HepG2 (cell line): ENCODE results near the gene CERS6. TPM values are rescaled to one million over a fixed set of nuclear protein-coding genes. Genes with fewer than 3 reads are reported as not detected.

Source experiments
- ATAC-seq: fragments of 200-7000 bp; cut with Tn5 transposase; 3 replicates; pipeline ENCODE4 v1.9.1; 2020; ENCODE audit warnings: mild to moderate bottlenecking, moderate library complexity
- BruUV-seq: library from RNA; stranded (reverse); fragments of 400-500 nt; replicated peaks from 2 replicates; lab custom pipeline; 2021; lab: Mats Ljungman, UMichigan
- CTCF ChIA-PET: fragments of 300-600 bp; formaldehyde crosslinking; extraction: SDS; loops from one replicate; lab custom pipeline; 2021; ENCODE audit warnings: low total read pairs, inconsistent platforms, low intra/inter-chr PET ratio; lab: Yijun Ruan, JAX
- POLR2A ChIA-PET: fragments of 350-600 bp; sonication (Branson Sonifier 250); formaldehyde crosslinking; loops from one replicate; lab custom pipeline; 2020; ENCODE audit warnings: antibody characterized with exemption, inconsistent platforms; lab: Yijun Ruan, JAX
- DNase-seq: peaks from one replicate; pipeline ENCODE4 v3.0.0-alpha.2; 2015; ENCODE audit warnings: low spot score
- FAIRE-seq: peaks from 3 replicates; lab custom pipeline; 2011; peaks lifted over from hg19 to GRCh38; lab: Jason Lieb, UNC
- H2AFZ ChIP-seq: one replicate; pipeline ENCODE4 v1.6.1; 2011; ENCODE audit warnings: low read length, inconsistent platforms
- H3K27ac ChIP-seq: fragments of 300-600 bp; 3 replicates; pipeline ENCODE4 v1.8.0; 2011; ENCODE audit warnings: mixed run types, mild to moderate bottlenecking, mixed read lengths, low read length, inconsistent platforms; ENCODE audit not compliant: insufficient read depth; ENCODE audit errors: extremely low read length
- H3K27me3 ChIP-seq, 2 experiments: fragments of 200-600 bp in 1 of 2; 2 replicates in 1 of 2; 3 replicates in 1 of 2; pipeline versions ENCODE4 v1.6.0 to v1.8.0; 2011; ENCODE audit warnings: low read length in 2 of 2, mild to moderate bottlenecking in 2 of 2, moderate library complexity in 2 of 2, inconsistent platforms in 1 of 2; ENCODE audit not compliant: insufficient read depth in 2 of 2, control insufficient read depth in 1 of 2
- H3K36me3 ChIP-seq, 2 experiments: fragments of 200-600 bp in 1 of 2; replicated peaks in 1 of 2; 2 replicates in 1 of 2; 3 replicates in 1 of 2; pipeline versions ENCODE4 v1.5.1 to v1.8.0; 2011; ENCODE audit warnings: low read length in 2 of 2, inconsistent platforms in 1 of 2; ENCODE audit not compliant: insufficient read depth in 2 of 2, control insufficient read depth in 1 of 2
- H3K4me1 ChIP-seq: 2 replicates; pipeline ENCODE4 v1.5.1; 2012; ENCODE audit warnings: low read length, inconsistent platforms; ENCODE audit not compliant: insufficient read depth
- H3K4me2 ChIP-seq: 2 replicates; pipeline ENCODE4 v1.6.0; 2011; ENCODE audit warnings: low read depth, low read length, inconsistent platforms
- H3K4me3 ChIP-seq, 3 experiments: fragments of 200-600 bp in 1 of 3; sonication (generic), shearing (Covaris generic) in 1 of 3; replicated peaks in 1 of 3; 2 replicates each; pipeline ENCODE4 v1.5.1; 2011 to 2016; ENCODE audit warnings: low read length in 3 of 3, inconsistent platforms in 2 of 3, low read depth in 2 of 3, mild to moderate bottlenecking in 2 of 3, control low read depth in 1 of 3, mixed read lengths in 1 of 3; ENCODE audit not compliant: insufficient read depth in 1 of 3
- H3K79me2 ChIP-seq: one replicate; pipeline ENCODE4 v1.6.1; 2011; ENCODE audit warnings: low read length, inconsistent platforms; ENCODE audit not compliant: insufficient read depth
- H3K9ac ChIP-seq: 2 replicates; pipeline ENCODE4 v1.6.0; 2011; ENCODE audit warnings: mild to moderate bottlenecking, low read depth, low read length, inconsistent platforms; ENCODE audit not compliant: insufficient read depth
- H3K9me3 ChIP-seq: 2 replicates; pipeline ENCODE4 v1.5.1; 2012; ENCODE audit warnings: mild to moderate bottlenecking, low read length
- H4K20me1 ChIP-seq: 2 replicates; pipeline ENCODE4 v1.6.0; 2011; ENCODE audit warnings: inconsistent platforms, mild to moderate bottlenecking, low read length, moderate library complexity; ENCODE audit not compliant: insufficient read depth
- ATF7 ChIP-seq, 2 experiments: fragments of 450-650 bp in 1 of 2; sonication (generic) in 1 of 2; formaldehyde crosslinking in 1 of 2; IDR thresholded peaks; 2 replicates each; pipeline versions ENCODE4 v1.4.0 to v1.6.1; 2016 to 2020; ENCODE audit warnings: antibody characterized with exemption in 1 of 2, mild to moderate bottlenecking in 1 of 2, missing genetic modification reagents in 1 of 2
- CEBPZ ChIP-seq: IDR thresholded peaks from 2 replicates; pipeline ENCODE4 v1.6.1; 2012; ENCODE audit warnings: low read length, improper control_type of control experiment
- MED8 ChIP-seq: sonication (generic); formaldehyde crosslinking; IDR thresholded peaks from 2 replicates; pipeline ENCODE4 v1.8.1; 2023; ENCODE audit warnings: mild to moderate bottlenecking, missing genetic modification reagents; ENCODE audit not compliant: insufficient replicate concordance
- MTA3 ChIP-seq: sonication (generic); formaldehyde crosslinking; IDR thresholded peaks from 2 replicates; pipeline ENCODE4 v1.4.0; 2020; ENCODE audit warnings: missing genetic modification reagents
- NFKBIZ ChIP-seq: IDR thresholded peaks from 2 replicates; pipeline ENCODE4 v1.6.1; 2018; ENCODE audit warnings: missing genetic modification reagents, missing compliant biosample characterization
- RAD21 ChIP-seq: fragments of 450-650 bp; formaldehyde crosslinking; IDR thresholded peaks from 2 replicates; pipeline ENCODE4 v1.5.0; 2020; ENCODE audit warnings: mild to moderate bottlenecking
- RFX3 ChIP-seq: IDR thresholded peaks from 2 replicates; pipeline ENCODE4 v1.6.1; 2016; ENCODE audit warnings: missing biosample characterization, missing genetic modification reagents
- SRSF1 ChIP-seq: fragments of 200-400 bp; formaldehyde crosslinking; optimal IDR thresholded peaks from 2 replicates; pipeline ENCODE3; 2017; ENCODE audit warnings: mild to moderate bottlenecking, low read depth, low read length, moderate library complexity
- TARDBP ChIP-seq: sonication (generic); formaldehyde crosslinking; IDR thresholded peaks from 2 replicates; pipeline ENCODE4 v1.8.0; 2022; ENCODE audit warnings: mild to moderate bottlenecking, missing genetic modification reagents
- THRA ChIP-seq: sonication (generic); formaldehyde crosslinking; IDR thresholded peaks from 2 replicates; pipeline ENCODE4 v1.4.0; 2020; ENCODE audit warnings: missing genetic modification reagents, borderline replicate concordance
- WGBS: methylation state at CpG from one replicate; pipeline ENCODE4 v1.1.6; 2017; ENCODE audit warnings: low lambda C conversion rate; 5-methylcytosine and 5-hydroxymethylcytosine counted together
- in situ Hi-C: cut with HindIII; loops from 2 replicates; pipeline ENCODE4 v1.10.0; 2017; ENCODE audit warnings: low pct_unique_long_range_greater_than_20kb; ENCODE audit not compliant: extremely low pct_ligation_motif_present
- intact Hi-C: fragments of 100-400 bp; cut with micrococcal nuclease; formaldehyde crosslinking; loops from one replicate; pipeline ENCODE4 v1.10.0; 2022; ENCODE audit not compliant: unreplicated experiment
- polyA plus RNA-seq, 8 experiments: library from polyadenylated mRNA; depleted of rRNA in 3 of 8; stranded (reverse) in 7 of 8; unstranded in 1 of 8; fragments of >200 nt; fragmentation: Illumina TruSeq in 4 of 8; extraction: Trizol in 4 of 8; gene quantifications; 2 replicates each; pipeline versions ENCODE4 v1.2.1 to v1.2.3, GENCODE V29; 2011 to 2016; ENCODE audit warnings: low read depth in 4 of 8, missing spikeins in 1 of 8, mixed read lengths in 1 of 8; ENCODE audit not compliant: insufficient read depth in 1 of 8
- total RNA-seq, 5 experiments: library from RNA; depleted of rRNA; stranded (reverse); fragments of >200 nt; fragmentation: Illumina TruSeq; extraction: Trizol; gene quantifications; 2 replicates each; pipeline ENCODE4 v1.2.3, GENCODE V29; 2016; ENCODE audit warnings: low read depth in 1 of 5

The CERS6 gene
- total and polyA plus RNA-seq, 2 of the 13 experiments (the other 11 are each of a cell fraction or from before 2014, with no cell fraction given), result 10.1 to 20.3 TPM

GRCh38 chr2:168772704-168773103 is 316.6 kb downstream of the CERS6 start (continued):
- TF ChIP-seq SRSF1 (no peak), CEBPZ (no peak)

- no peak for DNase-seq
- no peak overlapping the region for H3K4me3 ChIP-seq
- H4K20me1 ChIP-seq, result no peaks in the 10 kb centered on the region
- in situ Hi-C loops, result no loop called here
- no peak overlapping the region for H3K27ac ChIP-seq
- no peak for TF ChIP-seq THRA (CRISPR knock-in tag)
- TF ChIP-seq MED8, result no peak
- no peak for TF ChIP-seq RFX3
- TF ChIP-seq ATF7 (IDR thresholded peaks at IDR 0.05), result peak; percentile 37; the same call in 1 of the 2 replicates
- no peak for TF ChIP-seq ATF7 (CRISPR knock-in tag; IDR thresholded peaks at IDR 0.05)
- no peak for TF ChIP-seq NFKBIZ (CRISPR knock-in tag)
- TF ChIP-seq TARDBP, result no peak
- no peak for TF ChIP-seq RAD21
- no peak for TF ChIP-seq MTA3
- no peaks in the 10 kb centered on the region for H3K4me1 ChIP-seq
- no peaks in the 10 kb centered on the region for H3K27me3 ChIP-seq
- ATAC-seq, result no peak
- H3K4me2 ChIP-seq, result no peak overlapping the region
- no peak overlapping the region for H3K9ac ChIP-seq
- no TSS peak for BruUV-seq
- CTCF ChIA-PET, result interaction anchor here (1.3 to 2.5 kb wide), 3 partner anchors 77 to 151 kb away, joined by 4 to 50 read pairs (median 4); no protein-coding TSS in a partner anchor
- peaks cover 1 to 12% of the 10 kb centered on the region in 2 experiments; a peak in 3 of 5 replicates for H3K36me3 ChIP-seq
- no peaks in the 10 kb centered on the region for H3K79me2 ChIP-seq
- POLR2A ChIA-PET, result no interaction called here
- H3K9me3 ChIP-seq, result no peaks in the 10 kb centered on the region
- intact Hi-C loops, result loop anchor here (1.0 kb wide), 2 partner anchors 76 to 147 kb away; no protein-coding TSS in a partner anchor
- no peak for FAIRE-seq
- H2AFZ ChIP-seq, result no peak overlapping the region
- 54% methylated on average over 2 of the region's 2 CpGs for WGBS
Measured at GRCh38 chr2:168773128-168773527, 317.1 kb downstream of the CERS6 start.
